A549 (cell line): ENCODE results near the gene KIAA1755.

ENCODE experiments used
- RAD21 ChIP-seq, 2 experiments: fragments of >200 bp in 1 of 2; sonication (Bioruptor Twin) in 1 of 2; formaldehyde crosslinking in 1 of 2; IDR thresholded peaks in 1 of 2; conservative IDR thresholded peaks in 1 of 2; 2 replicates in 1 of 2; 3 replicates in 1 of 2; pipeline ENCODE4 v1.6.1; 2012 to 2018; ENCODE audit warnings: inconsistent platforms in 1 of 2
- TF ChIP-seq, protein P1 (sequence below): fragments of >200 bp; sonication (Bioruptor Twin); formaldehyde crosslinking; IDR thresholded peaks from 3 replicates; pipeline ENCODE4 v1.5.1; 2016

DNA sequence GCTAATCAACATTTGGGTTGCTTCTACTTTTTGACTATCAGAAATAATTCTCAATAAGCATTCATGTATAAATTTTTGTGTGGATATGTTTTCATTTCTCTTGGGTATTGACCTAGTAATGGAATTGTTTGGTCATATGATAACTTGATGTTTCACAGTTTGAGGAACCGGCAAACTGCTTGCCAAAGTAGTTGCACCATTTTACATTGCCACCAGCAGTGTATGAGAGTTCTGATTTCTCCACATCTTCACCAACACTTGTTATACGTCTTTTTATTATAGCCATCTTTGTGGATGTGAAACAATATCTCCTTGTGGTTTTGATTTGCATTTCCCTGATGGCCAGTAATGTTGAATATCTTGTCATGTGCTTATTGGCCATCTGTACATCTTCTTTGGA lies 52.9 kb downstream of the KIAA1755 start:
- TF ChIP-seq RAD21 (conservative IDR thresholded peaks at IDR 0.05 in 1 of 2, IDR thresholded peaks at IDR 0.05 in 1 of 2), result no peak
- TF ChIP-seq, protein P1, sequence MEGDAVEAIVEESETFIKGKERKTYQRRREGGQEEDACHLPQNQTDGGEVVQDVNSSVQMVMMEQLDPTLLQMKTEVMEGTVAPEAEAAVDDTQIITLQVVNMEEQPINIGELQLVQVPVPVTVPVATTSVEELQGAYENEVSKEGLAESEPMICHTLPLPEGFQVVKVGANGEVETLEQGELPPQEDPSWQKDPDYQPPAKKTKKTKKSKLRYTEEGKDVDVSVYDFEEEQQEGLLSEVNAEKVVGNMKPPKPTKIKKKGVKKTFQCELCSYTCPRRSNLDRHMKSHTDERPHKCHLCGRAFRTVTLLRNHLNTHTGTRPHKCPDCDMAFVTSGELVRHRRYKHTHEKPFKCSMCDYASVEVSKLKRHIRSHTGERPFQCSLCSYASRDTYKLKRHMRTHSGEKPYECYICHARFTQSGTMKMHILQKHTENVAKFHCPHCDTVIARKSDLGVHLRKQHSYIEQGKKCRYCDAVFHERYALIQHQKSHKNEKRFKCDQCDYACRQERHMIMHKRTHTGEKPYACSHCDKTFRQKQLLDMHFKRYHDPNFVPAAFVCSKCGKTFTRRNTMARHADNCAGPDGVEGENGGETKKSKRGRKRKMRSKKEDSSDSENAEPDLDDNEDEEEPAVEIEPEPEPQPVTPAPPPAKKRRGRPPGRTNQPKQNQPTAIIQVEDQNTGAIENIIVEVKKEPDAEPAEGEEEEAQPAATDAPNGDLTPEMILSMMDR, result no peak
